Measurements from ENCODE around the gene PDE4D.
A peak's percentile ranks its signal among the peaks of the same experiment; 100 is the strongest.
"Not testable (repeated sequence)": the region's sequence is repeated elsewhere in the genome, so short reads cannot be mapped to it uniquely, and the experiment has no call there.

PDE4D gene

GRCh38 chr5:59600998-59601397 is 292.5 kb downstream of the PDE4D start:
- DNase-seq: no peak

- no peak for DNase-seq
Measured at GRCh38 chr5:59600153-59600552, 293.4 kb downstream of the PDE4D start.

- no peak for DNase-seq
Measured at GRCh38 chr5:59599729-59600128, 293.8 kb downstream of the PDE4D start.

- no peak for DNase-seq
Measured at GRCh38 chr5:59598547-59598874, 295.0 kb downstream of the PDE4D start.

- DNase-seq: no peak
Measured at GRCh38 chr5:59597690-59598546, 295.6 kb downstream of the PDE4D start.

GRCh38 chr5:59596586-59597350 is 296.8 kb downstream of the PDE4D start:
- no peak for DNase-seq

GRCh38 chr5:59594118-59594517 is 299.4 kb downstream of the PDE4D start:
- not testable (repeated sequence) for DNase-seq

GRCh38 chr5:59593439-59594007 is 300.0 kb downstream of the PDE4D start:
- no peak for DNase-seq

- DNase-seq: no peak
Measured at GRCh38 chr5:59592101-59592500, 301.4 kb downstream of the PDE4D start.

- no peak for DNase-seq
Measured at GRCh38 chr5:59591162-59591561, 302.4 kb downstream of the PDE4D start.

- no peak for DNase-seq
Measured at GRCh38 chr5:59588922-59589321, 304.6 kb downstream of the PDE4D start.

GRCh38 chr5:59587489-59588337 is 305.8 kb downstream of the PDE4D start:
- peak; percentile 58 for DNase-seq

GRCh38 chr5:59586841-59587240 is 306.7 kb downstream of the PDE4D start:
- DNase-seq: no peak

- no peak for DNase-seq
Measured at GRCh38 chr5:59584858-59585846, 308.4 kb downstream of the PDE4D start.

- DNase-seq: peak; percentile 68
Measured at GRCh38 chr5:59583810-59584562, 309.5 kb downstream of the PDE4D start.

- no peak for DNase-seq
Measured at GRCh38 chr5:59583151-59583809, 310.2 kb downstream of the PDE4D start.

- DNase-seq: no peak
Measured at GRCh38 chr5:59582746-59583145, 310.8 kb downstream of the PDE4D start.

- no peak for DNase-seq
Measured at GRCh38 chr5:59579824-59580167, 313.7 kb downstream of the PDE4D start.

GRCh38 chr5:59579101-59579823 is 314.3 kb downstream of the PDE4D start:
- no peak for DNase-seq

- no peak for DNase-seq
Measured at GRCh38 chr5:59577485-59577884, 316.0 kb downstream of the PDE4D start.

Data from NCI-H1092 (cell line).